Heart left ventricle (tissue), 13 donors: ENCODE results near the gene ADGRG1.

ENCODE experiments used
- CTCF ChIP-seq, 12 donors: fragments of 200-600 bp; sonication (generic) in 4 of 12; IDR thresholded peaks; one replicate each; pipeline versions ENCODE4 v1.5.0 to v1.8.0; 2018 to 2022; ENCODE audit warnings: antibody characterized with exemption in 12 of 12, mild to moderate bottlenecking in 5 of 12
- POLR2A ChIP-seq, 2 donors: fragments of 450-650 bp; IDR thresholded peaks; one replicate each; pipeline ENCODE4 v1.6.1; 2017; ENCODE audit warnings: antibody characterized with exemption in 2 of 2, mild to moderate bottlenecking in 2 of 2, moderate library complexity in 2 of 2
- donor health status: ischemic (EF 13 %, LVEDD 7.1; RV severe dilation, severe dysfunction).
- donor health status: DM: no; HTN: yes; CAD: no.
- donor health status: DM: no; HTN: no; CAD: no.
- donor health status: ischemic (EF 25% LVEDD 6.9; RV normal size, moderate dysfunction).
- donor health status: ischemic (EF 25% LVEDD 5.7; RV mildly dilated, moderate dysfunction).
- donor health status: ischemic (EF 35%, LVEDD 5.7; RV mildly dilated, moderate dysfunction).
- donor health status: nonischemic (EF 11% LVEDD 7.7; RV severe dilation, severe dysfunction).
- donor health status: DM: yes; HTN: yes; CAD: no.
- donor health status: PGD.
- donor health status: ischemic (EF 29% LVEDD 5.4; RV normal size, mild dysfunction).
- donor health status: nonischemic (EF 23%, LVEDD 6.1; RV moderate dilation, normal function).

GRCh38 chr16:57667048-57667525 is 38.7 kb downstream of the ADGRG1 start:
- TF ChIP-seq CTCF (IDR thresholded peaks at IDR 0.05) (no peak), POLR2A (IDR thresholded peaks at IDR 0.05) (no peak)
